HAP-1 (cell line): Measurements from ENCODE around the gene UBTD2.

ENCODE experiments used
- DNase-seq, 2 experiments: peaks; one replicate each; pipeline ENCODE4 v3.0.0-alpha.2; 2016 to 2020; ENCODE audit warnings: low spot score in 2 of 2
- H3K27me3 ChIP-seq: fragments of 250-450 bp; sonication (Bioruptor Pico); 2 replicates; pipeline ENCODE4 v1.5.1; 2020; ENCODE audit warnings: low read depth, mild to moderate bottlenecking, moderate library complexity
- H3K36me3 ChIP-seq: fragments of 250-450 bp; sonication (Bioruptor Pico); replicated peaks from 2 replicates; pipeline ENCODE4 v1.5.1; 2020; ENCODE audit warnings: mild to moderate bottlenecking
- H3K4me1 ChIP-seq: fragments of 250-450 bp; sonication (Bioruptor Pico); 2 replicates; pipeline ENCODE4 v1.5.1; 2020; ENCODE audit warnings: mild to moderate bottlenecking
- H3K4me3 ChIP-seq: fragments of 250-450 bp; sonication (Bioruptor Pico); 2 replicates; pipeline ENCODE4 v1.5.1; 2020; ENCODE audit warnings: mild to moderate bottlenecking, moderate library complexity
- H3K9me3 ChIP-seq: fragments of 250-450 bp; sonication (Bioruptor Pico); 2 replicates; pipeline ENCODE4 v1.5.1; 2020; ENCODE audit warnings: mild to moderate bottlenecking, moderate library complexity
- in situ Hi-C: fragments of 300-500 bp; cut with MboI; formaldehyde crosslinking; loops from 3 replicates; pipeline ENCODE4 v1.14.3; 2020; ENCODE audit warnings: low sequenced_read_pairs, inconsistent platforms, mixed read lengths

UBTD2 gene

DNA sequence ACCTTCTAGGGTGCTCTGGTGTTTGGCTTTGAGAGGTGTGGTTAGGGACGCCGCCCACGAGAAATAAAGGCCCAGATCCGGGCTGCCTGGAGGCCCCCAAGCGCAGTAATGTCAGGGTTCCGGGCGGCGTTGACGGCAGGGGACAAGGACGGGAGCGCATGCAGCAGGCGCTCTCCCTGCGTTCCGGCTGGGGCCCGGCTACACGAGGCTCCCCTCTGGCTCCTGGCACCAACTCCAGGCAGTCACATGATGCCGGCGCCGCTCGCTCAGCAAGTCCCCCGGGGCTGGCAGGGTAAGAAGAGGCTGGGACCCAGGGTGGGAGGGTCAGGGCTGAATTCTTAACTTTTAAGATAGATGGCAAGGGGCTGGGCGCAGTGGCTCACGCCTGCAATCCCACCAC lies 28.1 kb downstream of the UBTD2 start:
- Histone ChIP-seq H3K36me3 (peaks cover 6% of the 10 kb centered on the region), H3K27me3 (no peaks in the 10 kb centered on the region), H3K9me3 (peaks cover 8% of the 10 kb centered on the region; the same call in 1 of the 2 replicates), H3K4me3 (no peak overlapping the region), H3K4me1 (no peaks in the 10 kb centered on the region)
- no peak for DNase-seq
- in situ Hi-C loops = no loop called here

GRCh38 chr5:172252501-172252900 lies 31.1 kb downstream of the UBTD2 start:
- no peak overlapping the region for H3K4me3 ChIP-seq
- in situ Hi-C loops = no loop called here
- no peaks in the 10 kb centered on the region for H3K27me3 ChIP-seq
- DNase-seq = no peak
- peaks cover 4% of the 10 kb centered on the region; the same call in 1 of the 2 replicates for H3K9me3 ChIP-seq
- H3K36me3 ChIP-seq = no peaks in the 10 kb centered on the region; the same call in 1 of the 2 replicates
- no peaks in the 10 kb centered on the region for H3K4me1 ChIP-seq

GRCh38 chr5:172251419-172251818 lies 32.1 kb downstream of the UBTD2 start:
- H3K4me1 ChIP-seq = no peaks in the 10 kb centered on the region
- H3K4me3 ChIP-seq = no peak overlapping the region
- in situ Hi-C loops = no loop called here
- H3K27me3 ChIP-seq = no peaks in the 10 kb centered on the region
- peaks cover 4% of the 10 kb centered on the region; the same call in 1 of the 2 replicates for H3K9me3 ChIP-seq
- DNase-seq = no peak
- H3K36me3 ChIP-seq = no peaks in the 10 kb centered on the region

DNA sequence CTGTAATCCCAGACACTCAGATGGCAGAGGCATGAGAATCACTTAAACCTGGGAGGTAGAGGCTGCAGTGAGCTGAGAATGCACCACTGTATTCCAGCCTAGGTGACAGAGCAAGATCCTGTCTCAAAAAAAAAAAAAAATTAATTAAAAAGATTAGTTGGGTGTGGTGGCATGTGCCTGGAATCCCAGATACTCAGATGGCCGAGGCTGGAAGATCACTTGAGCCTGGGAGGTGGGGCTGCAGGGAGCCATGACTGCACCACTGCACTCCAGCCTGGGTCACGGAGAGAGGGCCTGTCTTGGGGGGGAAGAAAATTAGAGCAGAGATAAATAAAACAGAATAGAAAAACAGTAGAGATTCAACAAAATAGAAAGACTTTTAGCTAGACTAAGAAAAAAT lies 34.9 kb downstream of the UBTD2 start:
- H3K4me1 ChIP-seq = no peaks in the 10 kb centered on the region
- in situ Hi-C loops = no loop called here
- H3K36me3 ChIP-seq = no peaks in the 10 kb centered on the region
- H3K27me3 ChIP-seq = no peaks in the 10 kb centered on the region
- peaks cover 4% of the 10 kb centered on the region; the same call in 1 of the 2 replicates for H3K9me3 ChIP-seq
- no peak for DNase-seq
- no peak overlapping the region for H3K4me3 ChIP-seq

DNA sequence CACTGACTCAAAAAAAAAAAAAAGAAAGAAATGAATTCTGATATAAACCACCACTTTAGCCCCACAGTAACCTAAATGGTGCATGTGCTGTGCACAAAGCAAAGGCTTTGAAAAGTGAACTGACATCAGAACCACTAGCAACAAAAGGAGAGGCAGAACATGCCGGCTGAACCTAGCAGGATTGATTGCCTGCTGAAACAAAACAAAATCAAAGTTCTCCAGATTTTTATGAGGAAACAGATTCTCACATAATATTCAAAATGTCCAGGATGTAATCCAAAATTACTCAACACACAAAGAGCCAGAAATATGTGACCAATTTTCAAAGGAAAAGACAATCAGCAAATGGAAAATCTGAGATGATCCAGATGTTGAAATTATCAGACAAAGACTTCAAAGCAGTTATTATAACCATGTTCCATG lies 37.9 kb downstream of the UBTD2 start:
- in situ Hi-C loops = no loop called here
- H3K36me3 ChIP-seq = no peaks in the 10 kb centered on the region
- DNase-seq = no peak
- no peaks in the 10 kb centered on the region for H3K9me3 ChIP-seq
- no peaks in the 10 kb centered on the region for H3K27me3 ChIP-seq
- H3K4me1 ChIP-seq = no peaks in the 10 kb centered on the region
- H3K4me3 ChIP-seq = no peak overlapping the region

DNA sequence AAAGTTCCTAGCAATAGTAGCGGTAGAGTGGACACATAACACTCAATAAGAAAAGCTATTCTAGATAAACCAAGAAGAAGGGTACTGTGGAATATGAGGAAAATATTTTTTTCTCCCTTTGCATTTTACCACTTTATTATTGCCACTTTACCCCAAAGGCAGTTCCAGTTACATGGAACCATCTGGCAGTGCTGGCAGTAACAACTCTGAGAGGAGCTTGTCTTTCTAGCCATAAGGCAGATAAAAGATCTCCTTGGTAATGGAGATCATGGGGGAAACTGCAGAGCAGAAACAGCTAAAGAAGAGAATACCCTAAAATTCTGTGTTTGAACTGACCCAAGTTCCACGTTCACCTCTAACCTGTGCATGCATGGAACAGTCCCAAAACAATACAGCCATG lies 38.5 kb downstream of the UBTD2 start:
- H3K9me3 ChIP-seq = no peaks in the 10 kb centered on the region
- no peaks in the 10 kb centered on the region for H3K27me3 ChIP-seq
- H3K4me1 ChIP-seq = no peaks in the 10 kb centered on the region
- no peak overlapping the region for H3K4me3 ChIP-seq
- H3K36me3 ChIP-seq = no peaks in the 10 kb centered on the region
- no peak for DNase-seq
- in situ Hi-C loops = no loop called here

DNA sequence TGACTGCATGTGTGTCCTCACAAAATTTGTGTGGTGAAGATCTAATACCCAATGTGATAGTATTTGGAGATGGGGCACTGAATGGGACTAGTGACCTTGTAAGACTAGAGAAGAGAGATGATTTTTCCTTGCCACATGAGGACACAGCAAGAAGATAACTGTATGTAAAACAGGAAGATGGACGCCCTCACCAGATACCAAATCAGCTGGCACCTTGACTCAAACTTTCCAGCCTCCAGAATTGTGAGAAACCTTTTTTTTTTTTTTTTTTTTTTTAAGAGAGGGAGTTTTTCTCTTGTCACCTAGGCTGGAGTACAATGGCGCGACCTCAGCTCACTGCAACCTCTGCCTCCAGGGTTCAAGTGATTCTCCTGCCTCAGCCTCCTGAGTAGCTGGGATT lies 40.3 kb downstream of the UBTD2 start:
- no peak for DNase-seq
- no peaks in the 10 kb centered on the region for H3K9me3 ChIP-seq
- no peaks in the 10 kb centered on the region for H3K4me1 ChIP-seq
- H3K4me3 ChIP-seq = no peak overlapping the region
- in situ Hi-C loops = no loop called here
- no peaks in the 10 kb centered on the region for H3K36me3 ChIP-seq
- no peaks in the 10 kb centered on the region for H3K27me3 ChIP-seq

GRCh38 chr5:172238334-172238733 lies 45.2 kb downstream of the UBTD2 start:
- no peak for DNase-seq
- Histone ChIP-seq H3K9me3 (no peaks in the 10 kb centered on the region), H3K4me1 (no peaks in the 10 kb centered on the region), H3K4me3 (no peak overlapping the region), H3K27me3 (no peaks in the 10 kb centered on the region), H3K36me3 (peaks cover 1% of the 10 kb centered on the region; the same call in 1 of the 2 replicates)
- in situ Hi-C loops = no loop called here

DNA sequence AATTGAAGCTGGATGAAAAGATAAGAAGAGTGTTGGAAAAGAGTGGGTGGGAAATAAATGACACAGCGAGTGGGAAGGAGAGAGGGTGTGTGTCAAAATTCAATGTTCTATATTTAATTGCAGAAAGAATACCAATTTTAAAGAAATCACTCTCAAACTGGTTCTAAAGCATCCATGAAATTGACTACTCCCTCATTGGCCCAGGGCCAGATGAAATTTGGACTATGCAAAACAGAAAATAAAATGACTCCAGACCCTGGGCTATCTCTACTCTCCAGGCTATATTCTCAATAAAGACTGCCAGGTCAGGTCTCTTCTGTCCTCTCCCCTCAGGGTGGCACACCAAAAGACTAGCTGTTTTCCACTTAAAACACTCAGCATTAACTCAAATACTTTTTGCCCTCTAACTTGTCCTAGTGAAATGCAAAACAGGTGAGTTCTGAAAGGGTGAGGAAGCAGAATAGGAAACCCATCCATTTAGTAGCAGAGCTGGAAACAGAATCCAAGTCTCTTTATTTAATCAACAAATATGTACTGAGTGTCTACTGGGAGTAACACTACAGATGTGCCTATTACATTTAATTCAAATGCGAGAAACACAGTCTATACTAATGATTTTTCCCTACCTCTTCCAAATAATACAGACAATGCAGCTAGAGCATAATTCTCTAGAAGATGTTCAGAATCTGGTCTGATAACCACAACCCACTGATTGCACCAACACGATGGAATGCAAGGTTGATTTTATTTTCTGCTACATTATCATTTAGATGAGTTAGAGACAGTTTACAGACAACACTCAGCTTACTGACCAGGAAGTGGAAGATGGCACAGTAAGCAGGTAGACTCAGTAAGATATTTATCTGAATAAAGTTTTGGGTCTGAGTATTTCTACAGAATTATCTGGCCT lies 47.5 kb downstream of the UBTD2 start:
- H3K36me3 ChIP-seq = peaks cover 12% of the 10 kb centered on the region
- 0 out of 2 replicates have a peak, but pooled peaks cover 2% of the 10 kb centered on the region for H3K4me1 ChIP-seq
- in situ Hi-C loops = no loop called here
- no peak for DNase-seq
- no peak overlapping the region for H3K4me3 ChIP-seq
- H3K27me3 ChIP-seq = no peaks in the 10 kb centered on the region
- H3K9me3 ChIP-seq = no peaks in the 10 kb centered on the region

- H3K36me3 ChIP-seq = peaks cover 16% of the 10 kb centered on the region
- no peaks in the 10 kb centered on the region for H3K27me3 ChIP-seq
- no peaks in the 10 kb centered on the region for H3K9me3 ChIP-seq
- DNase-seq = no peak
- H3K4me1 ChIP-seq = 0 out of 2 replicates have a peak, but pooled peaks cover 2% of the 10 kb centered on the region
- in situ Hi-C loops = no loop called here
- H3K4me3 ChIP-seq = no peak overlapping the region
These were observed 48.3 kb downstream of the UBTD2 start for GRCh38 chr5:172235132-172235780.

- 0 out of 2 replicates have a peak, but pooled peaks cover 2% of the 10 kb centered on the region for H3K4me1 ChIP-seq
- peaks cover 20% of the 10 kb centered on the region for H3K36me3 ChIP-seq
- in situ Hi-C loops = no loop called here
- no peaks in the 10 kb centered on the region for H3K27me3 ChIP-seq
- H3K4me3 ChIP-seq = no peak overlapping the region
- H3K9me3 ChIP-seq = no peaks in the 10 kb centered on the region
- DNase-seq = no peak
These were observed 49.5 kb downstream of the UBTD2 start for GRCh38 chr5:172234031-172234430.

GRCh38 chr5:172229904-172230303 lies 53.7 kb downstream of the UBTD2 start:
- Histone ChIP-seq H3K4me3 (no peak overlapping the region), H3K9me3 (no peaks in the 10 kb centered on the region), H3K4me1 (0 out of 2 replicates have a peak, but pooled peaks cover 2% of the 10 kb centered on the region), H3K27me3 (no peaks in the 10 kb centered on the region), H3K36me3 (peaks cover 34% of the 10 kb centered on the region)
- in situ Hi-C loops = no loop called here
- no peak for DNase-seq

GRCh38 chr5:172224996-172225395 lies 58.6 kb downstream of the UBTD2 start:
- in situ Hi-C loops = no loop called here
- no peaks in the 10 kb centered on the region for H3K27me3 ChIP-seq
- H3K4me1 ChIP-seq = no peaks in the 10 kb centered on the region
- H3K4me3 ChIP-seq = no peak overlapping the region
- H3K9me3 ChIP-seq = no peaks in the 10 kb centered on the region
- DNase-seq = no peak
- peaks cover 29% of the 10 kb centered on the region for H3K36me3 ChIP-seq
